Measurements from ENCODE around the gene PBX3.

Gene PBX3

DNA sequence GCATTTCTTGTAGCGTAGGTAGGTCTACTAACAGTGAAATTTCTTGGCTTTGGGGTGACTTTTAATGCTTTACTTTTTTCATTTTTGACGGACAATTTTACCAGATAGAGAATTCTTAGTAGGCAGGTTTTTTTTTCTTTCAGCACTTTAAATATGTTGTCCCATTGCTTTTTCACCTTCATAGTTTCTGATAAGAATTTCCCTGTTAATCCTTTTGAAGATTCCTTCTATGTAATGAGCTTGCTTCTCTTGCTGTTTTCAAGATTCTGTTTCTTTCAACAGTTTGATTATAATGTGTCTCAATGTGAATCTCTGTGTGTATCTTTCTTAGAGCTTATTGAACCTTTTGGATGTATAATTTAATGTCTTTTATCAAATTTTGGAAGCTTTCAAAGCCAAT is 35.5 kb downstream of the PBX3 start:
- TF ChIP-seq CTCF (IDR thresholded peaks at IDR 0.05; ENCODE audit: low read depth, low read length), result no peak
- in situ Hi-C loops (cut with HindIII; ENCODE audit: low sequenced_read_pairs), result no loop called here
- no peak overlapping the region for H3K4me3 ChIP-seq (ENCODE audit: low read depth, low read length)
- DNase-seq (ENCODE audit: low read depth, low spot score), result no peak

DNA sequence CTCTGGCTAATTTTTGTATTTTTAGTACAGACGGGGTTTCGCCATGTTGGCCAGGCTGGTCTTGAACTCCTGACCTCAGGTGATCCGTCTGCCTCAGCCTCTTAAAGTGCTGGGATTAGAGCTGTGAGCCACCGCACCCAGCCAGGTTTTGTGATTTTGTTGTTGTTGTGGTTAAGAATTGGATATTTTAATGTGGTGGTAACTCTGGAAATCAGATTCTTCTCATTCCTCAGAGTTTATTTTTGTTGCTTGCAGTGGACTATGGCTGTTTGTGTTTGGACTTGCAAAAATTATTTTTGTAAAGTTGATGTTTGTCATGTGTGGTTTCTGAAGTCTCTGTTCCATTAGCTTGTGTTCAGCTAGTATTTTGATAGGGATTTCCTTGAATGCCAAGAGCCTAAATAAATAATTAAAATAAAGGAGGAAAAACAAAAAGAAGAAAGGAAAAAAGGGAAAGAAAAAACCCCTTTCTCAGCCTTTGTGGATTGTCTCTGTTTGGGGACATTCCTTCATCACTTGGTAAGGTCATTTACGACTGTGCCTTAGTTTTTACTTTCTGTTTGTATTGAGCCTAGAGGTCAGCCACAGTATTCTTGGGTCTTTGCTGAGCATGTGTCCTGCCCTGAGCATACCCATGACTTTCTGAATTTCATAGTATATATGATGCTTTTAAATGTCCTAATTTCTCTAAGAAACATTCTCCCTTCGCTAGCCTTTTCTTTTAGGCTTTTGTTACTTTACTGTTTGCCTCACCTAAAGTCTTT is 37.3 kb downstream of the PBX3 start:
- no peak for TF ChIP-seq CTCF (IDR thresholded peaks at IDR 0.05; ENCODE audit: low read depth, low read length)
- no peak overlapping the region for H3K4me3 ChIP-seq (ENCODE audit: low read depth, low read length)
- in situ Hi-C loops (cut with HindIII; ENCODE audit: low sequenced_read_pairs), result no loop called here
- DNase-seq (ENCODE audit: low read depth, low spot score), result peak; percentile 41

DNA sequence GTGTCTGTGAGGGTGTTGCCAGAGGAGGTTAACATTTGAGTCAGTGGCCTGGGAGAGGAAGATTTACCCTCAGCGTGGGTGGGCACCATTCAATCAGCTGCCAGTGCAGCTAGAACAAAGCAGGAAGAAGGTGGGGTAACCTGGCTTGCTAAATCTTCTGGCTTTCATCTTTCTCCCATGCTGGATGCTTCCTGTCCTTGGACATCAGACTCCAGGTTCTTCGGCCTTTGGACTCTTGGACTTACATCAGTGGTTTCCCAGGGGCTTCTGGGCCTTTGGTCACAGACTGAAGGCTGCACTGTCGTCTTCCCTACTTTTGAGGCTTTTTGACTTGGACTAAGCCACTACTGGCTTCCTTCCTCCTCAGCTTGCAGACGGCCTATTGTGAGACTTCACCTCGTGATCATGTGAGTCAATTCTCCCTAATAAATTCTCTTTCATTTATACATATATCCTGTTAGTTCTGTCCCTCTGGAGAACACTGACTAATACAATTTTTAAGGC is 38.1 kb downstream of the PBX3 start:
- in situ Hi-C loops (cut with HindIII; ENCODE audit: low sequenced_read_pairs), result no loop called here
- no peak overlapping the region for H3K4me3 ChIP-seq (ENCODE audit: low read depth, low read length)
- no peak for TF ChIP-seq CTCF (IDR thresholded peaks at IDR 0.05; ENCODE audit: low read depth, low read length)
- DNase-seq (ENCODE audit: low read depth, low spot score), result peak; percentile 18

GRCh38 chr9:125787715-125788114 is 40.5 kb downstream of the PBX3 start:
- no peak for DNase-seq (ENCODE audit: low read depth, low spot score)

GRCh38 chr9:125789196-125789595 is 42.0 kb downstream of the PBX3 start:
- H3K4me3 ChIP-seq (ENCODE audit: low read depth, low read length), result no peak overlapping the region
- in situ Hi-C loops (cut with HindIII; ENCODE audit: low sequenced_read_pairs), result no loop called here
- DNase-seq (ENCODE audit: low read depth, low spot score), result no peak
- no peak for TF ChIP-seq CTCF (IDR thresholded peaks at IDR 0.05; ENCODE audit: low read depth, low read length)

More at GRCh38 chr9:125787715-125788114, 40.5 kb downstream of the PBX3 start:
- no peak for TF ChIP-seq CTCF (IDR thresholded peaks at IDR 0.05; ENCODE audit: low read depth, low read length)
- no peak overlapping the region for H3K4me3 ChIP-seq (ENCODE audit: low read depth, low read length)
- in situ Hi-C loops (cut with HindIII; ENCODE audit: low sequenced_read_pairs), result no loop called here

- no peak for TF ChIP-seq CTCF (IDR thresholded peaks at IDR 0.05; ENCODE audit: low read depth, low read length)
- no peak for DNase-seq (ENCODE audit: low read depth, low spot score)
These were observed 47.5 kb downstream of the PBX3 start for GRCh38 chr9:125794708-125795107.

More at GRCh38 chr9:125794708-125795107, 47.5 kb downstream of the PBX3 start:
- in situ Hi-C loops (cut with HindIII; ENCODE audit: low sequenced_read_pairs), result no loop called here
- no peak overlapping the region for H3K4me3 ChIP-seq (ENCODE audit: low read depth, low read length)
